GM15510 (cell line): ENCODE data around the gene RAB35.

Experiments used
- POLR2A ChIP-seq: IDR thresholded peaks from 3 replicates; pipeline ENCODE4 v1.6.1; 2011; ENCODE audit warnings: borderline replicate concordance; ENCODE audit not compliant: insufficient read length; ENCODE audit errors: extremely low read depth

RAB35 gene

GRCh38 chr12:120140603-120141002 lies 24.1 kb upstream of the RAB35 start:
- no peak for TF ChIP-seq POLR2A

- no peak for TF ChIP-seq POLR2A
These were observed 23.4 kb upstream of the RAB35 start for GRCh38 chr12:120139958-120140357.

- no peak for TF ChIP-seq POLR2A
These were observed 21.8 kb upstream of the RAB35 start for GRCh38 chr12:120138366-120138765.

DNA sequence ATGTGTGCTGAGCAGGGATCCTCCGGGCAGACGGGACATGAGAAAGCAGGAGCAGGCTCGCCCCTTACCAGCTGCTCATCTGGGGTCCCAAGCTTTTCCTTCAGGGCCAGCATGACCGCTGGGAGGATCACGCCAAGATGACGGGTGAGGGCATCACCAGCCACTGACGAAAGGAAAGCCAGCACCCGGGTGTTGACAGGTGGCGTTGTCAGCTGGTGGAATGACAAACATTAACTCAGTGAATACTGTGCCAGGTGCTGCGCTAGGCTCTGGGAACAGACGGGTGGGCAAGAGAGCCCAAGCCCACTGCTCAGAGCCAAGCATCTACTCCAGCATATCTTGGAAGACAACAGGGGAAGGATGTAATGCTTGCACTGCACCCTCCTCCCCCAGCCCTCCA lies 21.3 kb upstream of the RAB35 start:
- no peak for TF ChIP-seq POLR2A

GRCh38 chr12:120136093-120136770 lies 19.7 kb upstream of the RAB35 start:
- no peak for TF ChIP-seq POLR2A

GRCh38 chr12:120134307-120134980 lies 17.9 kb upstream of the RAB35 start:
- no peak for TF ChIP-seq POLR2A

GRCh38 chr12:120132863-120133385 lies 16.4 kb upstream of the RAB35 start:
- peak; percentile 40 for TF ChIP-seq POLR2A

- no peak for TF ChIP-seq POLR2A
These were observed 15.7 kb upstream of the RAB35 start for GRCh38 chr12:120132054-120132836.

- no peak for TF ChIP-seq POLR2A
These were observed 14.6 kb upstream of the RAB35 start for GRCh38 chr12:120131116-120131515.

- TF ChIP-seq POLR2A: no peak
These were observed 13.5 kb upstream of the RAB35 start for GRCh38 chr12:120130011-120130410.

GRCh38 chr12:120126635-120127005 lies 10.1 kb upstream of the RAB35 start:
- TF ChIP-seq POLR2A: no peak

DNA sequence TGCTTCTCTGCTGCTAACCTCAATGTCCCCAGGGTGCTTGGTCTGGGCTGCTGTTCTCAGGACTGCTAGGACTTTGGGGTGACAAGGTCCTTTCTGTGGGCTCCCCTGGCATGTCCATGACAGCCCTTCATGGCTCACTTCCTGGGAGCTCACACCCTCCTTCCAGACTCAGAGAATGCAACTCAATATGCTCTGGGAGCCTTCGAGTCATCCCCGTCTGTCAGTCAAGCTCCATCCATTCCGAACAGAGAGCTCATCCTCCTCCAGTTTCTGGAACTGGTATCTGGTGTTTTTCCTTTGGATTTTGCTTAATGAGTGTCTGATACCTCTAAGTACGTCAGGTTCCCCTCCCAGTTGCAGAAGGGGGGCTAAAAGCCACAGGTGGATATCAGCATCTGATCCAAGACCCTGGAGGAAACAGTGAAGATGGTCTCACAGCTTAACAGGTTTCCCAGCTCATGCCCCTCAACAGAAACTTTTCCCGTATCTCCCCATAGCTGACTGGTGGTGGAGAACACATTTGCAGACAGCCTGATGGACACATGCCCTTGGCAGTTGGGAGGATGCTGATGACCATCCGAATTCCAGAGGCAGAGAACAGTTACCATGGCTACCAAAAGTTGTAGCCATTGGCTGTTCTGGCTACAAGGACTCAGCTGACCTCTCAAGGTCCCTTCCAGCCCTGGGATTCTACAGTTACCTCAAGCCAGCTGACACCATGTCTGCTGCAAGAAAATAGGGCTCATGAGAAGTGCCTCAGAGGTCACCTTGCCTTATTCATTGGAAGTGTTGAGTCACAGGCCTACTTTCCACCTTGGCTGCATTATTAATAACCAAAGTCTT lies 9.5 kb upstream of the RAB35 start:
- no peak for TF ChIP-seq POLR2A

GRCh38 chr12:120125029-120125428 lies 8.5 kb upstream of the RAB35 start:
- no peak for TF ChIP-seq POLR2A

DNA sequence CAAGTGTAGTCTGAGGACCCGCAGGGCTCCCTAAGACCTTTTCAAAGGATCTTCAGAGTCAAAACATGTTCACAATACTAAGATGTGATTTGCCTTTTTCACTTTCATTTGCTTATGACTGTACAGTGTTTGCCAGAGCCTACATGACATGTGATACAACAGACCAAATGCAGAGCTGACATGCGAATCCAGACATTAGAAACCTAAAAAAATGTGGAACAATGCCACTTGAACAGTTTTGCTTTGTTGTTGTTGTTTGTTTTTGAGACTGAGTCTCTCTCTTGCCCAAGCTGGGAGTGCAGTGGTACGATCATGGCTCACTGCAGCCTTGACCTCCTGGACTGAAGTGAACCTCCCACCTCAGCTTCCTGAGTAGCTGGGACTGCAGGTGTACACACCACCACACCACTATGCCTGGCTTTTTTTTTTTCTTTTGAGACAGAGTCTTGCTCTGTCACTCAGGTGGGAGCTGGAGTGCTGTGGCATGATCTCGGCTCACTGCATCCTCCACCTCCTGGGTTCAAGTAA lies 5.3 kb upstream of the RAB35 start:
- TF ChIP-seq POLR2A: no peak

- peak; percentile 18 for TF ChIP-seq POLR2A
These were observed 4.8 kb upstream of the RAB35 start for GRCh38 chr12:120121343-120121742.

- no peak for TF ChIP-seq POLR2A
These were observed 2.9 kb upstream of the RAB35 start for GRCh38 chr12:120119271-120119973.
